Endodermal cell (in vitro differentiated cells): Measurements from ENCODE around the gene ANKDD1A. TPM values are rescaled to one million over a fixed set of nuclear protein-coding genes. Genes with fewer than 3 reads are reported as not detected.

Experiments
- DNase-seq: peaks from one replicate; pipeline ENCODE4 v3.0.0-alpha.2; 2017
- H3K27ac ChIP-seq: 2 replicates; pipeline ENCODE4 v1.5.1; 2013; ENCODE audit warnings: mild to moderate bottlenecking, low read depth, low read length, moderate library complexity
- H3K27me3 ChIP-seq: 2 replicates; pipeline ENCODE4 v1.6.1; 2013; ENCODE audit warnings: mild to moderate bottlenecking, low read length, moderate library complexity; ENCODE audit not compliant: insufficient read depth, control insufficient read depth, poor library complexity, severe bottlenecking
- H3K36me3 ChIP-seq: 2 replicates; pipeline ENCODE4 v1.7.0; 2013; ENCODE audit warnings: mild to moderate bottlenecking, low read length, moderate library complexity; ENCODE audit not compliant: control insufficient read depth, insufficient read depth
- H3K4me1 ChIP-seq: one replicate; pipeline ENCODE4 v1.7.0; 2013; ENCODE audit warnings: low read length; ENCODE audit not compliant: control insufficient read depth, insufficient read depth
- H3K4me3 ChIP-seq: 2 replicates; pipeline ENCODE4 v1.5.1; 2013; ENCODE audit warnings: mild to moderate bottlenecking, low read length, moderate library complexity
- H3K9ac ChIP-seq: 2 replicates; pipeline ENCODE4 v1.6.1; 2013; ENCODE audit warnings: mild to moderate bottlenecking, low read length, moderate library complexity; ENCODE audit not compliant: poor library complexity, severe bottlenecking; ENCODE audit errors: extremely low read depth
- H3K9me3 ChIP-seq: 2 replicates; pipeline ENCODE4 v1.6.1; 2013; ENCODE audit warnings: mild to moderate bottlenecking, low read length, moderate library complexity; ENCODE audit not compliant: control insufficient read depth
- H3K27ac Mint-ChIP-seq: 2 replicates; pipeline ENCODE4 v1.8.0; 2020; ENCODE audit warnings: mixed read lengths
- H3K27me3 Mint-ChIP-seq: 2 replicates; pipeline ENCODE4 v1.8.0; 2021; ENCODE audit warnings: mild to moderate bottlenecking, mixed read lengths; ENCODE audit not compliant: insufficient read depth
- H3K36me3 Mint-ChIP-seq: 2 replicates; pipeline ENCODE4 v1.8.0; 2020; ENCODE audit warnings: low read depth, mixed read lengths
- H3K4me1 Mint-ChIP-seq: 2 replicates; pipeline ENCODE4 v1.8.0; 2020; ENCODE audit warnings: mixed read lengths
- H3K4me3 Mint-ChIP-seq: 2 replicates; pipeline ENCODE4 v1.8.0; 2020; ENCODE audit warnings: mild to moderate bottlenecking, moderate library complexity, mixed read lengths
- H3K9me3 Mint-ChIP-seq: 2 replicates; pipeline ENCODE4 v1.8.0; 2020; ENCODE audit warnings: mild to moderate bottlenecking, mixed read lengths
- CTCF ChIP-seq: fragments of 200-600 bp; sonication (generic); conservative IDR thresholded peaks from 2 replicates; pipeline ENCODE4 v1.5.0; 2021; ENCODE audit warnings: antibody characterized with exemption, mild to moderate bottlenecking
- WGBS, 2 experiments: methylation state at CpG; one replicate each; pipeline versions ENCODE4 v1.1.5 to v1.1.7; 2013; ENCODE audit warnings: missing lambda C conversion rate in 2 of 2, mixed read lengths in 1 of 2; ENCODE audit not compliant: insufficient coverage in 1 of 2, insufficient read length in 1 of 2; 5-methylcytosine and 5-hydroxymethylcytosine counted together
- total RNA-seq, 2 donors: library from RNA; stranded (reverse); fragmentation: NEBNext Ultra II Directional in 1 of 2; extraction: Animal tissue kit (Norgen Biotek cat#: 25700) in 1 of 2; gene quantifications; 2 replicates in 1 of 2; 3 replicates in 1 of 2; pipeline ENCODE4 v1.2.1, GENCODE V29; 2021

The ANKDD1A gene
- total RNA-seq, 2 donors from 2014 or later, result 22.5 to 30.0 TPM

DNA sequence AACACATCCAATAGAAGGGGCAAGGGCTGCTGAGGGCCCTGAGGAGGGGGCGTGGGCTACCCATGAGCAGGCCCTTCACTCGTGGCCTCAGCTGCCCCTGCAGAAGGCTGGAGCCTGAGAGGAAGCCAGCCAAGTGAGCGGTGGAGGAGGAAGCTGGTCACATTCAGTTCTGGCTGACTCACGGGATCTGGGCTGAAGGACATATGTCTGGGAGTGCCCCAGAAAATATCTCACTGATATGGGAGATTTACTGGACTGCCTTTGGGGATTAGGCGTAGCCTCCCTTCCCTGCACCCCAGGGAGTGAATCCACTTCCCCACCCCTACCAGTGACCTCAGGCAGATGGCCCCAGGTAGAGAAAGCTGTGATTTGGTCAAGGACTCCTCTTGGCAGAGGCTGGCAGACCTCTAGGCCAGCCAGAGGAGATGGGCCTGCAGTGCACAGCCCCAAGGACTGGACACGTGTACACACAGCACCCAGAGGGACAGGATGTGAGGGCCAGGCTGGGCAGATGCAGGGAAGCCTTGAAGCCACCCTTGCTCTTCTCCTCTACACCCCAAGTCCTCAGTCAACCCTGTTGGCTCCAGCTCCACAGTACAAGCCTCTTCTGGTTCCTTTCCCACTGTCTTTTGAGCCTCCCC is 14.2 kb upstream of the ANKDD1A start:
- Histone ChIP-seq H3K36me3 (no peaks in the 10 kb centered on the region), H3K27me3 (no peaks in the 10 kb centered on the region), H3K9ac (no peak overlapping the region), H3K9me3 (peaks cover 14% of the 10 kb centered on the region), H3K4me1 (no peaks in the 10 kb centered on the region), H3K27ac (no peak overlapping the region), H3K4me3 (no peak overlapping the region)
- no peak for DNase-seq
- H3K27me3 Mint-ChIP-seq, result no peaks in the 10 kb centered on the region
- H3K27ac Mint-ChIP-seq, result no peak overlapping the region
- no peak overlapping the region for H3K4me3 Mint-ChIP-seq
- 87 to 100% methylated on average over 4 to 6 of the region's 6 CpGs for WGBS, 2 experiments
- TF ChIP-seq CTCF, result no peak
- peaks cover 8% of the 10 kb centered on the region for H3K36me3 Mint-ChIP-seq
- peaks cover 25% of the 10 kb centered on the region for H3K4me1 Mint-ChIP-seq
- peaks cover 16% of the 10 kb centered on the region for H3K9me3 Mint-ChIP-seq

GRCh38 chr15:64898406-64898805 is 13.3 kb upstream of the ANKDD1A start:
- no peak overlapping the region for H3K27ac ChIP-seq
- no peaks in the 10 kb centered on the region for H3K36me3 ChIP-seq
- no peaks in the 10 kb centered on the region for H3K27me3 ChIP-seq
- Mint-ChIP-seq H3K27ac (no peak overlapping the region), H3K9me3 (peaks cover 16% of the 10 kb centered on the region), H3K36me3 (peaks cover 8% of the 10 kb centered on the region), H3K4me1 (peaks cover 25% of the 10 kb centered on the region), H3K4me3 (no peak overlapping the region), H3K27me3 (no peaks in the 10 kb centered on the region)
- DNase-seq, result peak; percentile 50
- H3K9me3 ChIP-seq, result peaks cover 14% of the 10 kb centered on the region
- no peaks in the 10 kb centered on the region for H3K4me1 ChIP-seq
- WGBS, 2 experiments, result 82 to 85% methylated on average over 3 to 4 of the region's 4 CpGs
- no peak overlapping the region for H3K9ac ChIP-seq
- TF ChIP-seq CTCF, result no peak
- no peak overlapping the region for H3K4me3 ChIP-seq

DNA sequence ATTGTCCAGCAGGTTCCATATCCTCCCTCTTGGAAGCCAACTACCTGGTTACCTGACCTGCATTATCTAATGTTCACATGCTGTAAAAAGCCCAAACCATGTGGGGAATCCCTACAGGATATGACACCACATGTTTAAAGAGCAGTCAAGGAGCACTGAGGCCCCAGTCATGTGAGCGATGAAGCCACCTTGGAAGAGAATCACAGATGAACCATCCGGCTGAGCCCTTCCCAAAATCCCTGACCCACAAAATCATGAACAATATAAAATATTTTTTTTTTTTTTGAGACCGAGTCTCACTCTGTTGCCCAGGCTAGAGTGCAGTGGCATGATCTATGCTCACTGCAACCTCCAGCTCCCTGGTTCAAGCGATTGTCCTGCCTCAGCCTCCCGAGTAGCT is 10.6 kb upstream of the ANKDD1A start:
- 91 to 100% methylated on average over 3 to 5 of the region's 5 CpGs for WGBS, 2 experiments
- Mint-ChIP-seq H3K4me1 (peaks cover 18% of the 10 kb centered on the region), H3K9me3 (peaks cover 22% of the 10 kb centered on the region), H3K27me3 (peaks cover under 1% of the 10 kb centered on the region), H3K4me3 (no peak overlapping the region), H3K36me3 (peaks cover 8% of the 10 kb centered on the region), H3K27ac (no peak overlapping the region)
- H3K36me3 ChIP-seq, result no peaks in the 10 kb centered on the region
- H3K27me3 ChIP-seq, result no peaks in the 10 kb centered on the region
- H3K4me3 ChIP-seq, result no peak overlapping the region
- peak; percentile 29 for DNase-seq
- H3K4me1 ChIP-seq, result no peaks in the 10 kb centered on the region
- no peak overlapping the region for H3K27ac ChIP-seq
- H3K9ac ChIP-seq, result no peak overlapping the region
- peaks cover 18% of the 10 kb centered on the region for H3K9me3 ChIP-seq
- no peak for TF ChIP-seq CTCF
